Measurements from ENCODE around the gene ATG12.
"Not testable (repeated sequence)": the region's sequence is repeated elsewhere in the genome, so short reads cannot be mapped to it uniquely, and the experiment has no call there.

The ATG12 gene

GRCh38 chr5:115816226-115817081, 24.9 kb downstream of the ATG12 start, which contains the start of gene CDO1:
TSS of gene CDO1 (minus strand) at chr5:115816659. CDS start at chr5:115816397, 262 bp downstream.
- TF ChIP-seq Cebpa-rat (IDR thresholded peaks at IDR 0.05), result no peak
- H3K4me2 ChIP-seq, result peak within 1 kb of the TSS; percentile 56 to 92 (median 75)
- H3K9me3 ChIP-seq (replicated peaks in 1 of 11), result peaks cover 20 to 35% (median 31%) of the 10 kb centered on the region in 11 experiments
- peaks cover 0 to 14% (median 0%) of the 10 kb centered on the region in 11 experiments; a peak in 7 of 22 replicates for H4K20me1 ChIP-seq
- H3K27ac ChIP-seq, result no peak within 1 kb of the TSS
- H3K27me3 ChIP-seq, result peaks cover 48 to 65% (median 56%) of the 10 kb centered on the region in 11 experiments
- no peaks in the 10 kb centered on the region for H3K36me3 ChIP-seq
- no peak within 1 kb of the TSS for H3K9ac ChIP-seq
- peaks cover 13 to 29% (median 16%) of the 10 kb centered on the region in 10 experiments; a peak in 18 of 20 replicates for H3K4me1 ChIP-seq
- peak within 1 kb of the TSS; percentile 47 to 64 (median 52) for H3K4me3 ChIP-seq

- Histone ChIP-seq H3K27me3 (peaks cover 48 to 65% (median 56%) of the 10 kb centered on the region in 11 experiments), H3K9me3 (replicated peaks in 1 of 11) (peaks cover 20 to 35% (median 31%) of the 10 kb centered on the region in 11 experiments), H3K9ac (no peak overlapping the region), H3K27ac (no peak overlapping the region), H3K4me3 (peak overlapping the region; percentile 47 to 64 (median 52)), H3K4me1 (peaks cover 13 to 29% (median 16%) of the 10 kb centered on the region in 10 experiments; a peak in 18 of 20 replicates), H3K4me2 (peak overlapping the region; percentile 56 to 92 (median 75)), H4K20me1 (peaks cover 0 to 14% (median 0%) of the 10 kb centered on the region in 11 experiments; a peak in 7 of 22 replicates), H3K36me3 (no peaks in the 10 kb centered on the region)
- TF ChIP-seq Cebpa-rat (IDR thresholded peaks at IDR 0.05), result no peak
These were observed 25.6 kb downstream of the ATG12 start for GRCh38 chr5:115815693-115816225.

- no peak overlapping the region for H3K9ac ChIP-seq
- peaks cover 0 to 14% (median 0%) of the 10 kb centered on the region in 11 experiments; a peak in 7 of 22 replicates for H4K20me1 ChIP-seq
- no peak overlapping the region for H3K27ac ChIP-seq
- peaks cover 13 to 29% (median 16%) of the 10 kb centered on the region in 10 experiments; a peak in 18 of 20 replicates for H3K4me1 ChIP-seq
- TF ChIP-seq Cebpa-rat (IDR thresholded peaks at IDR 0.05), result no peak
- peak overlapping the region; percentile 56 to 92 (median 75) for H3K4me2 ChIP-seq
- H3K27me3 ChIP-seq, result peaks cover 48 to 65% (median 56%) of the 10 kb centered on the region in 11 experiments
- H3K4me3 ChIP-seq, result peak overlapping the region; percentile 47 to 64 (median 52); a peak in 19 of 20 replicates
- H3K36me3 ChIP-seq, result no peaks in the 10 kb centered on the region
- peaks cover 20 to 35% (median 31%) of the 10 kb centered on the region in 11 experiments for H3K9me3 ChIP-seq (replicated peaks in 1 of 11)
These were observed 26.2 kb downstream of the ATG12 start for GRCh38 chr5:115815006-115815692.

- TF ChIP-seq Cebpa-rat (IDR thresholded peaks at IDR 0.05), result no peak
- no peak overlapping the region for H3K4me3 ChIP-seq
- no peak overlapping the region for H3K27ac ChIP-seq
- H3K36me3 ChIP-seq, result no peaks in the 10 kb centered on the region
- H3K9ac ChIP-seq, result no peak overlapping the region
- peaks cover 0 to 14% (median 0%) of the 10 kb centered on the region in 11 experiments; a peak in 7 of 22 replicates for H4K20me1 ChIP-seq
- H3K4me1 ChIP-seq, result peaks cover 13 to 29% (median 16%) of the 10 kb centered on the region in 10 experiments; a peak in 18 of 20 replicates
- H3K9me3 ChIP-seq (replicated peaks in 1 of 11), result peaks cover 20 to 35% (median 31%) of the 10 kb centered on the region in 11 experiments
- no peak overlapping the region for H3K4me2 ChIP-seq
- peaks cover 48 to 62% (median 55%) of the 10 kb centered on the region in 11 experiments for H3K27me3 ChIP-seq
These were observed 27.6 kb downstream of the ATG12 start for GRCh38 chr5:115813719-115814118.

- peaks cover 42 to 49% (median 45%) of the 10 kb centered on the region in 11 experiments for H3K27me3 ChIP-seq
- no peaks in the 10 kb centered on the region for H3K36me3 ChIP-seq
- H3K9me3 ChIP-seq (replicated peaks in 1 of 11), result peaks cover 20 to 35% (median 31%) of the 10 kb centered on the region in 11 experiments
- peaks cover 0 to 14% (median 0%) of the 10 kb centered on the region in 11 experiments; a peak in 7 of 22 replicates for H4K20me1 ChIP-seq
- no peak overlapping the region for H3K9ac ChIP-seq
- no peak for TF ChIP-seq Cebpa-rat (IDR thresholded peaks at IDR 0.05)
- no peak overlapping the region for H3K4me2 ChIP-seq
- no peak overlapping the region for H3K27ac ChIP-seq
- peaks cover 13 to 18% (median 15%) of the 10 kb centered on the region in 10 experiments; a peak in 18 of 20 replicates for H3K4me1 ChIP-seq
- H3K4me3 ChIP-seq, result no peak overlapping the region
These were observed 29.0 kb downstream of the ATG12 start for GRCh38 chr5:115812372-115812771.

GRCh38 chr5:115811406-115811805, 30.0 kb downstream of the ATG12 start:
- TF ChIP-seq Cebpa-rat (IDR thresholded peaks at IDR 0.05), result no peak
- H3K4me2 ChIP-seq, result no peak overlapping the region
- peaks cover 15 to 30% (median 24%) of the 10 kb centered on the region in 11 experiments for H3K9me3 ChIP-seq (replicated peaks in 1 of 11)
- peaks cover 9 to 18% (median 15%) of the 10 kb centered on the region in 10 experiments; a peak in 18 of 20 replicates for H3K4me1 ChIP-seq
- H3K4me3 ChIP-seq, result no peak overlapping the region
- H4K20me1 ChIP-seq, result peaks cover 0 to 14% (median 0%) of the 10 kb centered on the region in 11 experiments; a peak in 7 of 22 replicates
- no peak overlapping the region for H3K9ac ChIP-seq
- no peak overlapping the region for H3K27ac ChIP-seq
- H3K27me3 ChIP-seq, result peaks cover 32 to 39% (median 35%) of the 10 kb centered on the region in 11 experiments
- H3K36me3 ChIP-seq, result no peaks in the 10 kb centered on the region

- no peak for TF ChIP-seq Cebpa-rat (IDR thresholded peaks at IDR 0.05)
- Histone ChIP-seq H3K4me1 (peaks cover 3 to 14% (median 9%) of the 10 kb centered on the region in 10 experiments; a peak in 18 of 20 replicates), H3K9me3 (replicated peaks in 1 of 11) (peaks cover 9 to 23% (median 18%) of the 10 kb centered on the region in 11 experiments), H3K9ac (no peak overlapping the region), H3K36me3 (no peaks in the 10 kb centered on the region), H3K27ac (no peak overlapping the region), H4K20me1 (peaks cover 0 to 9% (median 0%) of the 10 kb centered on the region in 11 experiments; a peak in 6 of 22 replicates), H3K4me2 (no peak overlapping the region), H3K4me3 (no peak overlapping the region), H3K27me3 (peaks cover 26 to 33% (median 29%) of the 10 kb centered on the region in 11 experiments)
These were observed 30.6 kb downstream of the ATG12 start for GRCh38 chr5:115810761-115811160.

- Histone ChIP-seq H3K9me3 (replicated peaks in 1 of 11) (peaks cover 3 to 15% (median 11%) of the 10 kb centered on the region in 11 experiments; a peak in 20 of 22 replicates), H3K4me3 (no peak overlapping the region), H3K27ac (no peak overlapping the region), H3K4me1 (peaks cover 0 to 6% (median 1%) of the 10 kb centered on the region in 10 experiments; a peak in 7 of 20 replicates), H3K9ac (no peak overlapping the region), H3K4me2 (no peak overlapping the region), H4K20me1 (0 out of 22 replicates have a peak, but pooled peaks cover 0 to 3% (median 0%) of the 10 kb centered on the region in 11 experiments), H3K27me3 (peaks cover 18 to 25% (median 20%) of the 10 kb centered on the region in 11 experiments), H3K36me3 (no peaks in the 10 kb centered on the region)
- TF ChIP-seq Cebpa-rat (IDR thresholded peaks at IDR 0.05), result no peak
These were observed 31.4 kb downstream of the ATG12 start for GRCh38 chr5:115809946-115810345.

GRCh38 chr5:115808066-115808465, 33.3 kb downstream of the ATG12 start:
- H3K9ac ChIP-seq; H3K27me3 ChIP-seq; H3K4me1 ChIP-seq; H3K9me3 ChIP-seq (replicated peaks in 1 of 11); H3K36me3 ChIP-seq; H3K4me3 ChIP-seq; H3K4me2 ChIP-seq; H3K27ac ChIP-seq; H4K20me1 ChIP-seq: not testable (repeated sequence)

Measured in BLaER1 treated with 17β-estradiol and CSF1 and Interleukin-3, amounts not matched to agents 10 nM and 100 nM (cell line).